IMR-90 (cell line): ENCODE data around the gene PPP1R1C. TPM values are rescaled to one million over a fixed set of nuclear protein-coding genes. Genes with fewer than 3 reads are reported as not detected.
A peak's percentile ranks its signal among the peaks of the same experiment; 100 is the strongest.

ENCODE experiments used
- ATAC-seq: fragments of 200-7000 bp; cut with Tn5 transposase; 2 replicates; pipeline ENCODE4 v1.9.1; 2020; ENCODE audit warnings: low read depth, mild to moderate bottlenecking, moderate library complexity
- BruUV-seq: library from RNA; stranded (reverse); fragments of 400-500 nt; replicated peaks from 2 replicates; lab custom pipeline; 2021; lab: Mats Ljungman, UMichigan
- CTCF ChIA-PET: fragments of 300-600 bp; formaldehyde crosslinking; extraction: SDS; loops from one replicate; lab custom pipeline; 2021; ENCODE audit warnings: antibody characterized with exemption; lab: Yijun Ruan, JAX
- POLR2A ChIA-PET: fragments of 300-600 bp; sonication (Branson Sonifier 250); formaldehyde crosslinking; loops from one replicate; lab custom pipeline; 2022; ENCODE audit warnings: antibody characterized with exemption; ENCODE audit not compliant: unreplicated experiment; lab: Charles Lee
- DNase-seq: peaks from one replicate; pipeline ENCODE4 v3.0.0; 2013
- H2AFZ ChIP-seq: replicated peaks from 2 replicates; pipeline ENCODE3; 2013; ENCODE audit warnings: low read length, mild to moderate bottlenecking; ENCODE audit not compliant: poor library complexity
- H2AK5ac ChIP-seq: 2 replicates; pipeline ENCODE4 v1.6.1; 2013; ENCODE audit warnings: low read depth, low read length, inconsistent platforms
- H2AK9ac ChIP-seq: replicated peaks from 2 replicates; pipeline ENCODE3; 2013; ENCODE audit warnings: mild to moderate bottlenecking, low read depth, low read length, moderate library complexity; ENCODE audit not compliant: poor library complexity
- H2BK120ac ChIP-seq: 2 replicates; pipeline ENCODE4 v1.6.1; 2013; ENCODE audit warnings: low read depth, low read length, inconsistent platforms
- H2BK15ac ChIP-seq: 3 replicates; pipeline ENCODE4 v1.6.1; 2013; ENCODE audit warnings: low read depth, low read length, inconsistent platforms
- H2BK20ac ChIP-seq: 2 replicates; pipeline ENCODE4 v1.6.1; 2013; ENCODE audit warnings: low read depth, mild to moderate bottlenecking, inconsistent platforms, low read length, moderate library complexity
- H2BK5ac ChIP-seq: 2 replicates; pipeline ENCODE4 v1.6.1; 2013; ENCODE audit warnings: mild to moderate bottlenecking, low read depth, low read length, inconsistent platforms; ENCODE audit not compliant: poor library complexity, severe bottlenecking
- H3K14ac ChIP-seq: replicated peaks from 2 replicates; pipeline ENCODE4 v1.6.1; 2013; ENCODE audit warnings: low read depth, low read length, inconsistent platforms
- H3K18ac ChIP-seq: 2 replicates; pipeline ENCODE4 v1.6.1; 2013; ENCODE audit warnings: low read depth, low read length, control low read depth
- H3K23ac ChIP-seq: 2 replicates; pipeline ENCODE4 v1.6.1; 2013; ENCODE audit warnings: low read depth, low read length, inconsistent platforms
- H3K27ac ChIP-seq: 2 replicates; pipeline ENCODE4 v1.5.1; 2013; ENCODE audit warnings: mild to moderate bottlenecking, control low read depth, low read length; ENCODE audit not compliant: insufficient read depth
- H3K27me3 ChIP-seq: 2 replicates; pipeline ENCODE4 v1.6.1; 2013; ENCODE audit warnings: low read length; ENCODE audit not compliant: control insufficient read depth, insufficient read depth
- H3K36me3 ChIP-seq: 2 replicates; pipeline ENCODE4 v1.6.1; 2013; ENCODE audit warnings: low read length, mixed read lengths; ENCODE audit not compliant: control insufficient read depth, insufficient read depth
- H3K4ac ChIP-seq: 2 replicates; pipeline ENCODE4 v1.6.1; 2013; ENCODE audit warnings: low read depth, low read length, inconsistent platforms
- H3K4me1 ChIP-seq: 2 replicates; pipeline ENCODE4 v1.6.1; 2013; ENCODE audit warnings: low read length, mixed read lengths; ENCODE audit not compliant: control insufficient read depth, insufficient read depth
- H3K4me2 ChIP-seq: 2 replicates; pipeline ENCODE4 v1.6.1; 2013; ENCODE audit warnings: low read depth, mild to moderate bottlenecking, control low read depth, low read length, moderate library complexity
- H3K4me3 ChIP-seq: 2 replicates; pipeline ENCODE4 v1.5.1; 2013; ENCODE audit warnings: low read depth, mild to moderate bottlenecking, control low read depth, low read length, moderate library complexity; ENCODE audit not compliant: insufficient read depth
- H3K56ac ChIP-seq: 2 replicates; pipeline ENCODE4 v1.6.1; 2013; ENCODE audit warnings: low read length, inconsistent platforms; ENCODE audit not compliant: insufficient read depth; ENCODE audit errors: extremely low read depth
- H3K79me1 ChIP-seq, 2 experiments: 2 replicates each; pipeline ENCODE4 v1.6.1; 2013; ENCODE audit warnings: low read length in 2 of 2, inconsistent platforms in 1 of 2, low read depth in 1 of 2
- H3K9ac ChIP-seq: 2 replicates; pipeline ENCODE4 v1.6.1; 2013; ENCODE audit warnings: low read depth, low read length, control low read depth
- H3K9me1 ChIP-seq: 2 replicates; pipeline ENCODE4 v1.6.1; 2013; ENCODE audit warnings: low read length, inconsistent platforms; ENCODE audit not compliant: insufficient read depth
- H3K9me3 ChIP-seq: 2 replicates; pipeline ENCODE4 v1.6.1; 2013; ENCODE audit warnings: low read length; ENCODE audit not compliant: control insufficient read depth, insufficient read depth
- H4K20me1 ChIP-seq: 2 replicates; pipeline ENCODE4 v1.6.1; 2013; ENCODE audit warnings: low read length, inconsistent platforms; ENCODE audit not compliant: insufficient read depth
- H4K5ac ChIP-seq: 2 replicates; pipeline ENCODE4 v1.6.1; 2013; ENCODE audit warnings: mild to moderate bottlenecking, low read depth, low read length, control low read depth
- H4K8ac ChIP-seq, 2 experiments: 2 replicates each; pipeline ENCODE4 v1.6.1; 2013; ENCODE audit warnings: low read depth in 2 of 2, low read length in 2 of 2, control low read depth in 1 of 2, inconsistent platforms in 1 of 2
- H4K91ac ChIP-seq: 2 replicates; pipeline ENCODE4 v1.6.1; 2013; ENCODE audit warnings: low read depth, low read length, inconsistent platforms; ENCODE audit not compliant: insufficient read depth
- MXI1 ChIP-seq: IDR thresholded peaks from 2 replicates; pipeline ENCODE4 v1.6.1; 2012; ENCODE audit warnings: low read depth, mild to moderate bottlenecking, low read length, moderate library complexity, borderline replicate concordance
- NFE2L2 ChIP-seq: fragments of 150-350 bp; IDR thresholded peaks from 2 replicates; pipeline ENCODE4 v1.6.1; 2016; ENCODE audit warnings: low read depth, mild to moderate bottlenecking, low read length
- RAD21 ChIP-seq: IDR thresholded peaks from 2 replicates; pipeline ENCODE4 v1.6.1; 2012; ENCODE audit warnings: low read length, improper control_type of control experiment
- WGBS, 2 experiments: methylation state at CpG; one replicate each; pipeline versions ENCODE4 v1.1.5 to v1.1.7; 2013; ENCODE audit warnings: missing lambda C conversion rate in 2 of 2; ENCODE audit not compliant: insufficient read length in 1 of 2; ENCODE audit errors: extremely low coverage in 2 of 2; 5-methylcytosine and 5-hydroxymethylcytosine counted together
- dilution Hi-C: fragments of 300-500 bp; cut with HindIII; formaldehyde crosslinking; loops from one replicate; pipeline ENCODE4 v1.14.3; 2018; ENCODE audit warnings: low sequenced_read_pairs; ENCODE audit not compliant: unreplicated experiment
- in situ Hi-C: fragments of 300-500 bp; cut with MboI; formaldehyde crosslinking; loops from 3 replicates; pipeline ENCODE4 v1.14.3; 2019; ENCODE audit warnings: low sequenced_read_pairs, inconsistent platforms, mixed read lengths
- intact Hi-C: fragments of 100-400 bp; cut with micrococcal nuclease; formaldehyde crosslinking; loops from 2 replicates; pipeline ENCODE4 v1.10.0; 2022
- polyA plus RNA-seq, 3 experiments: library from polyadenylated mRNA; depleted of rRNA; stranded (reverse); fragments of >200 nt; gene quantifications; 2 replicates each; pipeline ENCODE4 v1.2.3, GENCODE V29; 2012; ENCODE audit warnings: low replicate concordance in 1 of 3
- total RNA-seq: library from RNA; depleted of rRNA; stranded (reverse); fragments of >200 nt; gene quantifications from 2 replicates; pipeline ENCODE4 v1.2.3, GENCODE V29; 2012
- TF ChIP-seq, protein P1 (sequence below): fragments of 150-350 bp; IDR thresholded peaks from 2 replicates; pipeline ENCODE4 v1.6.1; 2017; ENCODE audit warnings: mild to moderate bottlenecking, antibody characterized with exemption, low read length, low read depth

The PPP1R1C gene
- total and polyA plus RNA-seq, 2 of the 4 experiments (the other 2 are of a cell fraction) = 0.10 to 0.36 TPM

DNA sequence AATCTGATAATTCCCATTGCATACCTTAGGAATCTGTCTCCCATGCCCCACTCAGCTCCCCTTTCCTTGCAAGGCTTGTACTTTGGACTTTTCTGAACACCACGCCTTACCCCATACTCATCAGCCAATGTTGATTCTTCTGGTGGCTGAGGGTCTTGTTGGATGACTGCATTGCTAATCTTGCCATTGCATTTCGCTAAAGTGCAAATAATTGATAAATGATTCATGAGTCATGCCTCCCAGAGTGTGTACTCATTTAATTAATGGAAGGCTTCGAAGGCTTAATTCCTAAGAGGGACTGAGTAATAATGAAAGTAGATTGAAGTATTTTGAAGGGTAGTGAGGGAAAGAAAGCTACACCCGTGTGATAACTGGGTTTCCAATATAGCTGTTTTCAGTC is 28.0 kb upstream of the PPP1R1C start:
- intact Hi-C loops = no loop called here
- Histone ChIP-seq H2BK15ac (no peak overlapping the region), H2BK120ac (peak overlapping the region; percentile 42; the same call in 1 of the 2 replicates), H3K4me3 (no peak overlapping the region), H2BK20ac (no peak overlapping the region; the same call in 1 of the 2 replicates), H3K23ac (no peak overlapping the region), H3K14ac (no peak overlapping the region), H2AFZ (no peak overlapping the region), H3K56ac (no peak overlapping the region), H3K18ac (no peak overlapping the region), H3K36me3 (no peaks in the 10 kb centered on the region), H4K91ac (0 out of 2 replicates have a peak overlapping the region, but pooled peaks have one; percentile 13), H4K8ac (no peak overlapping the region), H2BK5ac (no peak overlapping the region), H4K20me1 (no peaks in the 10 kb centered on the region), H2AK5ac (no peak overlapping the region; the same call in 1 of the 2 replicates), H3K9me1 (0 out of 2 replicates have a peak, but pooled peaks cover 2% of the 10 kb centered on the region), H3K4me1 (peaks cover 4% of the 10 kb centered on the region; the same call in 1 of the 2 replicates), H3K9me3 (no peaks in the 10 kb centered on the region), H3K4ac (peak overlapping the region; percentile 51; the same call in 1 of the 2 replicates), H4K5ac (no peak overlapping the region), H2AK9ac (no peak overlapping the region), H3K9ac (no peak overlapping the region), H3K27ac (no peak overlapping the region), H3K4me2 (no peak overlapping the region), H3K27me3 (no peaks in the 10 kb centered on the region), H3K79me1 (no peaks in the 10 kb centered on the region)
- CTCF ChIA-PET = no interaction called here
- POLR2A ChIA-PET = no interaction called here
- TF ChIP-seq MXI1 (no peak), RAD21 (no peak), NFE2L2 (no peak)
- TF ChIP-seq, protein P1, sequence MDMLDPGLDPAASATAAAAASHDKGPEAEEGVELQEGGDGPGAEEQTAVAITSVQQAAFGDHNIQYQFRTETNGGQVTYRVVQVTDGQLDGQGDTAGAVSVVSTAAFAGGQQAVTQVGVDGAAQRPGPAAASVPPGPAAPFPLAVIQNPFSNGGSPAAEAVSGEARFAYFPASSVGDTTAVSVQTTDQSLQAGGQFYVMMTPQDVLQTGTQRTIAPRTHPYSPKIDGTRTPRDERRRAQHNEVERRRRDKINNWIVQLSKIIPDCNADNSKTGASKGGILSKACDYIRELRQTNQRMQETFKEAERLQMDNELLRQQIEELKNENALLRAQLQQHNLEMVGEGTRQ = no peak
- WGBS, 2 experiments = 48% methylated on average over 2 of the region's 4 CpGs; no CpG with 5 or more reads in 1 of the 2 experiments
- in situ Hi-C loops = no loop called here
- ATAC-seq (no peak), DNase-seq (no peak)
- BruUV-seq = no TSS peak
- dilution Hi-C loops = no loop called here
